KMS-11 (cell line): ENCODE measurements around the gene AMMECR1L.

ENCODE experiments used
- H2AFZ ChIP-seq: fragments of 200-600 bp; sonication (generic); 2 replicates; pipeline ENCODE4 v1.6.1; 2016; ENCODE audit warnings: antibody characterized with exemption, mixed run types, low read depth
- H3K27ac ChIP-seq: fragments of 200-600 bp; sonication (generic); 2 replicates; pipeline ENCODE4 v1.6.1; 2016; ENCODE audit warnings: mild to moderate bottlenecking, mixed run types
- H3K27me3 ChIP-seq: fragments of 200-600 bp; sonication (generic); 2 replicates; pipeline ENCODE4 v1.6.1; 2017; ENCODE audit warnings: mild to moderate bottlenecking, low read depth, mixed run types, moderate library complexity; ENCODE audit not compliant: insufficient read depth
- H3K36me3 ChIP-seq: fragments of 200-600 bp; sonication (generic); 2 replicates; pipeline ENCODE4 v1.6.1; 2017; ENCODE audit warnings: mild to moderate bottlenecking, mixed run types; ENCODE audit not compliant: insufficient read depth
- H3K4me1 ChIP-seq: fragments of 200-600 bp; sonication (generic); 2 replicates; pipeline ENCODE4 v1.6.1; 2016; ENCODE audit warnings: mild to moderate bottlenecking, low read depth, mixed run types; ENCODE audit not compliant: poor library complexity, severe bottlenecking
- H3K4me2 ChIP-seq: fragments of 200-600 bp; sonication (generic); 2 replicates; pipeline ENCODE4 v1.7.0; 2016; ENCODE audit warnings: mild to moderate bottlenecking, mixed run types
- H3K4me3 ChIP-seq: fragments of 200-600 bp; sonication (generic); IDR thresholded peaks from 2 replicates; pipeline ENCODE4 v1.6.1; 2017; ENCODE audit warnings: low read depth, low read length, mixed read lengths; ENCODE audit not compliant: insufficient read depth
- H3K79me2 ChIP-seq: fragments of 200-600 bp; sonication (generic); 2 replicates; pipeline ENCODE4 v1.6.1; 2016; ENCODE audit warnings: low read depth, mixed run types; ENCODE audit not compliant: insufficient read depth
- H3K9ac ChIP-seq: fragments of 200-600 bp; sonication (generic); 2 replicates; pipeline ENCODE4 v1.6.1; 2016; ENCODE audit warnings: mild to moderate bottlenecking, mixed run types
- H4K20me1 ChIP-seq: fragments of 200-600 bp; sonication (generic); 2 replicates; pipeline ENCODE4 v1.6.1; 2016; ENCODE audit warnings: mild to moderate bottlenecking, mixed run types; ENCODE audit not compliant: insufficient read depth
- TF ChIP-seq, protein P1 (sequence below): fragments of 200-600 bp; sonication (generic); conservative IDR thresholded peaks from 2 replicates; pipeline ENCODE4 v1.6.1; 2017; ENCODE audit warnings: low read depth, mild to moderate bottlenecking, antibody characterized with exemption, low read length, moderate library complexity, mixed read lengths

Gene AMMECR1L

GRCh38 chr2:127864877-127865276 lies 20.9 kb downstream of the AMMECR1L start:
- Histone ChIP-seq H3K4me3 (no peak overlapping the region), H3K36me3 (no peaks in the 10 kb centered on the region), H3K27me3 (no peaks in the 10 kb centered on the region), H3K4me1 (no peaks in the 10 kb centered on the region), H3K27ac (no peak overlapping the region), H3K9ac (no peak overlapping the region), H4K20me1 (no peaks in the 10 kb centered on the region), H2AFZ (no peak overlapping the region), H3K79me2 (no peaks in the 10 kb centered on the region), H3K4me2 (no peak overlapping the region)
- TF ChIP-seq, protein P1, sequence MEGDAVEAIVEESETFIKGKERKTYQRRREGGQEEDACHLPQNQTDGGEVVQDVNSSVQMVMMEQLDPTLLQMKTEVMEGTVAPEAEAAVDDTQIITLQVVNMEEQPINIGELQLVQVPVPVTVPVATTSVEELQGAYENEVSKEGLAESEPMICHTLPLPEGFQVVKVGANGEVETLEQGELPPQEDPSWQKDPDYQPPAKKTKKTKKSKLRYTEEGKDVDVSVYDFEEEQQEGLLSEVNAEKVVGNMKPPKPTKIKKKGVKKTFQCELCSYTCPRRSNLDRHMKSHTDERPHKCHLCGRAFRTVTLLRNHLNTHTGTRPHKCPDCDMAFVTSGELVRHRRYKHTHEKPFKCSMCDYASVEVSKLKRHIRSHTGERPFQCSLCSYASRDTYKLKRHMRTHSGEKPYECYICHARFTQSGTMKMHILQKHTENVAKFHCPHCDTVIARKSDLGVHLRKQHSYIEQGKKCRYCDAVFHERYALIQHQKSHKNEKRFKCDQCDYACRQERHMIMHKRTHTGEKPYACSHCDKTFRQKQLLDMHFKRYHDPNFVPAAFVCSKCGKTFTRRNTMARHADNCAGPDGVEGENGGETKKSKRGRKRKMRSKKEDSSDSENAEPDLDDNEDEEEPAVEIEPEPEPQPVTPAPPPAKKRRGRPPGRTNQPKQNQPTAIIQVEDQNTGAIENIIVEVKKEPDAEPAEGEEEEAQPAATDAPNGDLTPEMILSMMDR, result no peak

GRCh38 chr2:127862228-127862627 lies 23.5 kb downstream of the AMMECR1L start:
- peaks cover 6% of the 10 kb centered on the region for H3K79me2 ChIP-seq
- no peak overlapping the region for H3K9ac ChIP-seq
- TF ChIP-seq, protein P1, result no peak
- no peaks in the 10 kb centered on the region for H3K4me1 ChIP-seq
- H2AFZ ChIP-seq, result no peak overlapping the region
- no peak overlapping the region for H3K4me3 ChIP-seq
- no peaks in the 10 kb centered on the region for H3K36me3 ChIP-seq
- H3K27me3 ChIP-seq, result no peaks in the 10 kb centered on the region
- no peak overlapping the region for H3K4me2 ChIP-seq
- H4K20me1 ChIP-seq, result no peaks in the 10 kb centered on the region
- no peak overlapping the region for H3K27ac ChIP-seq

GRCh38 chr2:127860130-127860529 lies 25.6 kb downstream of the AMMECR1L start:
- peaks cover 25% of the 10 kb centered on the region for H3K79me2 ChIP-seq
- H3K9ac ChIP-seq, result no peak overlapping the region
- H3K27me3 ChIP-seq, result no peaks in the 10 kb centered on the region
- H3K4me1 ChIP-seq, result peaks cover 9% of the 10 kb centered on the region
- no peaks in the 10 kb centered on the region for H4K20me1 ChIP-seq
- H2AFZ ChIP-seq, result no peak overlapping the region
- TF ChIP-seq, protein P1, result no peak
- H3K4me2 ChIP-seq, result no peak overlapping the region
- no peaks in the 10 kb centered on the region for H3K36me3 ChIP-seq
- H3K27ac ChIP-seq, result no peak overlapping the region
- H3K4me3 ChIP-seq, result no peak overlapping the region

DNA sequence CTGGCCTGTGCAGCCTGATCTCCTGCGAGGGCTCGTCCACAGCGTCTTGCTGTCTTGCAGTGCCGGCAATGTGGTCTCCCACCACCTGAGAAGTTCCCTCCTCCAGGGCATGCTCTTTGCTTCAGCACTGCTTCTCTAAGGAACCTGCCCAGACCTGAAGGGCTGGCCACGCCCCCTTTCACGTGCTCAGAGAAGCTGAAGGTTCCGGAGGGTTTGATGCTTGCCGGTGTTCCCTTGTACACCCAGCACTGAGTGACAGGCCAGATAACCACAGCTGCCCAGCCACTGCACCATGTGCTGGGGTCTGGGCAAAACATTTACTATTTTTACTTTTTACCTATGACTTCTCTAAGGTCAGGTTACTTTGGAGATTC lies 26.1 kb downstream of the AMMECR1L start:
- TF ChIP-seq, protein P1, result no peak
- no peak overlapping the region for H3K4me2 ChIP-seq
- H3K9ac ChIP-seq, result no peak overlapping the region
- peaks cover 9% of the 10 kb centered on the region for H3K4me1 ChIP-seq
- no peak overlapping the region for H3K4me3 ChIP-seq
- no peaks in the 10 kb centered on the region for H3K36me3 ChIP-seq
- H4K20me1 ChIP-seq, result no peaks in the 10 kb centered on the region
- H3K79me2 ChIP-seq, result peaks cover 29% of the 10 kb centered on the region
- H3K27ac ChIP-seq, result no peak overlapping the region
- H2AFZ ChIP-seq, result no peak overlapping the region
- no peaks in the 10 kb centered on the region for H3K27me3 ChIP-seq
